ENCODE data around the gene RHBDL1.
A peak's percentile ranks its signal among the peaks of the same experiment; 100 is the strongest.

RHBDL1 gene

GRCh38 chr16:636206-637080 lies 39.0 kb upstream of the RHBDL1 start, which contains the start of gene METTL26:
TSS of gene METTL26 (minus strand) at chr16:636305. CDS start at chr16:636290, 15 bp downstream.
- DNase-seq = peak; percentile 85 to 100 (median 96)

- peak in 47 of 56 donors; percentile 41 to 100 (median 95) for DNase-seq
Observed at GRCh38 chr16:637081-638018, 38.1 kb upstream of the RHBDL1 start.

GRCh38 chr16:638034-638543 lies 37.4 kb upstream of the RHBDL1 start:
- DNase-seq = no peak

GRCh38 chr16:638836-639235 lies 36.6 kb upstream of the RHBDL1 start:
- DNase-seq = no peak

- no peak for DNase-seq
Observed at GRCh38 chr16:640614-641013, 34.9 kb upstream of the RHBDL1 start.

GRCh38 chr16:641326-642188 lies 33.9 kb upstream of the RHBDL1 start, which contains the start of gene MCRIP2:
TSS of gene MCRIP2 (plus strand) at chr16:641828. CDS start at chr16:641992, 164 bp downstream.
- DNase-seq = peak in 53 of 56 donors; percentile 17 to 82 (median 61)

GRCh38 chr16:642189-643049 lies 33.1 kb upstream of the RHBDL1 start:
- DNase-seq = peak in 22 of 56 donors; percentile 9 to 54 (median 34)

GRCh38 chr16:643050-643368 lies 32.5 kb upstream of the RHBDL1 start:
- no peak for DNase-seq

- no peak for DNase-seq
Observed at GRCh38 chr16:644556-644955, 30.9 kb upstream of the RHBDL1 start.

GRCh38 chr16:645852-646678 lies 29.4 kb upstream of the RHBDL1 start:
- DNase-seq = no peak

GRCh38 chr16:646679-647172 lies 28.7 kb upstream of the RHBDL1 start:
- DNase-seq = no peak

- DNase-seq = peak in 4 of 56 donors; percentile 7 to 38 (median 28)
Observed at GRCh38 chr16:647173-647902, 28.1 kb upstream of the RHBDL1 start.

GRCh38 chr16:648071-648780 lies 27.2 kb upstream of the RHBDL1 start:
- DNase-seq = peak in 4 of 56 donors; percentile 12 to 35 (median 22)

- peak; percentile 63 to 97 (median 85) for DNase-seq
Observed at GRCh38 chr16:648781-649589, 26.5 kb upstream of the RHBDL1 start, which contains the start of gene WDR90. TSS of gene WDR90 (plus strand) at chr16:649365. CDS start at chr16:649417, 52 bp downstream.

- no peak for DNase-seq
Observed at GRCh38 chr16:649631-650030, 25.8 kb upstream of the RHBDL1 start.

GRCh38 chr16:651844-652243 lies 23.6 kb upstream of the RHBDL1 start:
- DNase-seq = no peak

Measured in amygdala (tissue), 56 donors.